ENCODE measurements around the gene DDX1.

DDX1 gene

GRCh38 chr2:15646661-15647060 is 55.0 kb downstream of the DDX1 start:
- DNase-seq (ENCODE audit: low spot score): no peak

- DNase-seq (ENCODE audit: low spot score): no peak
These were observed 56.2 kb downstream of the DDX1 start for GRCh38 chr2:15647622-15648590.

GRCh38 chr2:15648593-15649525 is 57.2 kb downstream of the DDX1 start:
- DNase-seq (ENCODE audit: low spot score): no peak

- DNase-seq (ENCODE audit: low spot score): no peak
These were observed 58.0 kb downstream of the DDX1 start for GRCh38 chr2:15649561-15650255.

GRCh38 chr2:15650616-15651366 is 59.1 kb downstream of the DDX1 start:
- no peak for DNase-seq (ENCODE audit: low spot score)

- DNase-seq (ENCODE audit: low spot score): no peak
These were observed 59.7 kb downstream of the DDX1 start for GRCh38 chr2:15651367-15651727.

GRCh38 chr2:15652252-15652651 is 60.6 kb downstream of the DDX1 start:
- no peak for DNase-seq (ENCODE audit: low spot score)

- DNase-seq (ENCODE audit: low spot score): no peak
These were observed 61.1 kb downstream of the DDX1 start for GRCh38 chr2:15652801-15653200.

- DNase-seq (ENCODE audit: low spot score): no peak
These were observed 62.4 kb downstream of the DDX1 start for GRCh38 chr2:15653806-15654726.

GRCh38 chr2:15654727-15655073 is 63.0 kb downstream of the DDX1 start:
- no peak for DNase-seq (ENCODE audit: low spot score)

GRCh38 chr2:15655123-15655887 is 63.6 kb downstream of the DDX1 start:
- DNase-seq (ENCODE audit: low spot score): no peak

GRCh38 chr2:15656090-15656489 is 64.4 kb downstream of the DDX1 start:
- no peak for DNase-seq (ENCODE audit: low spot score)

- DNase-seq (ENCODE audit: low spot score): no peak
These were observed 66.1 kb downstream of the DDX1 start for GRCh38 chr2:15657759-15658158.

GRCh38 chr2:15658911-15659310 is 67.2 kb downstream of the DDX1 start:
- DNase-seq (ENCODE audit: low spot score): no peak

- DNase-seq (ENCODE audit: low spot score): no peak
These were observed 69.0 kb downstream of the DDX1 start for GRCh38 chr2:15660491-15661294.

GRCh38 chr2:15661295-15661569 is 69.6 kb downstream of the DDX1 start:
- no peak for DNase-seq (ENCODE audit: low spot score)

GRCh38 chr2:15662026-15662425 is 70.4 kb downstream of the DDX1 start:
- no peak for DNase-seq (ENCODE audit: low spot score)

GRCh38 chr2:15662579-15662978 is 70.9 kb downstream of the DDX1 start:
- DNase-seq (ENCODE audit: low spot score): no peak

GRCh38 chr2:15663802-15664201 is 72.1 kb downstream of the DDX1 start:
- DNase-seq (ENCODE audit: low spot score): no peak

Measured in cerebellar cortex (tissue), 1 donor.